Measurements from ENCODE around the gene FABP1. TPM values are rescaled to one million over a fixed set of nuclear protein-coding genes. Genes with fewer than 3 reads are reported as not detected.

The FABP1 gene
- total RNA-seq (2014; rRNA removed): not detected in 2 replicates
- not detected for Bru-seq, nascent RNA
- BruChase-seq, experiment 1, labeled RNA remaining after a 6-hour chase: not detected
- not detected for BruChase-seq, experiment 2, labeled RNA remaining after a 2-hour chase
- long read RNA-seq: 0 reads

GRCh38 chr2:88127888-88128653 lies at the start of gene FABP1:
Gene FABP1 (minus strand): TSS chr2:88128062. CDS start chr2:88128017, 45 bp downstream.
- no peak within 1 kb of the TSS for H3K4me3 ChIP-seq (ENCODE audit: low read length)
- no peaks in the 10 kb centered on the region for H3K36me3 ChIP-seq (ENCODE audit: low read depth, low read length)
- DNase-seq (no peak), ATAC-seq (no peak)
- H4K20me1 ChIP-seq (ENCODE audit: low read length): no peaks in the 10 kb centered on the region
- no peak within 1 kb of the TSS for H2AFZ ChIP-seq (ENCODE audit: low read length)
- CTCF ChIA-PET: no interaction called here
- H3F3A ChIP-seq (ENCODE audit: low read length, unreplicated experiment): no peaks in the 10 kb centered on the region
- peaks cover 57% of the 10 kb centered on the region for H3K27me3 ChIP-seq (ENCODE audit: low read length)
- H3K4me1 ChIP-seq (ENCODE audit: insufficient read depth, low read length): no peaks in the 10 kb centered on the region
- H3K79me2 ChIP-seq (ENCODE audit: low read length): no peaks in the 10 kb centered on the region
- H3K9me2 ChIP-seq (replicated peaks; ENCODE audit: low read length): no peaks in the 10 kb centered on the region
- H3K4me2 ChIP-seq (ENCODE audit: low read length): no peak within 1 kb of the TSS
- H3K27ac ChIP-seq (ENCODE audit: low read length): no peak within 1 kb of the TSS
- BruUV-seq (replicated peaks): no TSS peak
- H3K9me3 ChIP-seq (ENCODE audit: low read length): no peaks in the 10 kb centered on the region
- intact Hi-C loops (cut with micrococcal nuclease): no loop called here
- TF ChIP-seq EZH2 (IDR thresholded peaks at IDR 0.05; ENCODE audit: low read length, unreplicated experiment): no peak
- TF ChIP-seq, protein P1, sequence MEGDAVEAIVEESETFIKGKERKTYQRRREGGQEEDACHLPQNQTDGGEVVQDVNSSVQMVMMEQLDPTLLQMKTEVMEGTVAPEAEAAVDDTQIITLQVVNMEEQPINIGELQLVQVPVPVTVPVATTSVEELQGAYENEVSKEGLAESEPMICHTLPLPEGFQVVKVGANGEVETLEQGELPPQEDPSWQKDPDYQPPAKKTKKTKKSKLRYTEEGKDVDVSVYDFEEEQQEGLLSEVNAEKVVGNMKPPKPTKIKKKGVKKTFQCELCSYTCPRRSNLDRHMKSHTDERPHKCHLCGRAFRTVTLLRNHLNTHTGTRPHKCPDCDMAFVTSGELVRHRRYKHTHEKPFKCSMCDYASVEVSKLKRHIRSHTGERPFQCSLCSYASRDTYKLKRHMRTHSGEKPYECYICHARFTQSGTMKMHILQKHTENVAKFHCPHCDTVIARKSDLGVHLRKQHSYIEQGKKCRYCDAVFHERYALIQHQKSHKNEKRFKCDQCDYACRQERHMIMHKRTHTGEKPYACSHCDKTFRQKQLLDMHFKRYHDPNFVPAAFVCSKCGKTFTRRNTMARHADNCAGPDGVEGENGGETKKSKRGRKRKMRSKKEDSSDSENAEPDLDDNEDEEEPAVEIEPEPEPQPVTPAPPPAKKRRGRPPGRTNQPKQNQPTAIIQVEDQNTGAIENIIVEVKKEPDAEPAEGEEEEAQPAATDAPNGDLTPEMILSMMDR (conservative IDR thresholded peaks at IDR 0.05; ENCODE audit: low read depth, low read length): no peak
- TF ChIP-seq EZH2phosphoT487 (IDR thresholded peaks at IDR 0.05; ENCODE audit: borderline replicate concordance, low read length): no peak
- POLR2A ChIA-PET (ENCODE audit: unreplicated experiment): no interaction called here
- no peak within 1 kb of the TSS for H3K9ac ChIP-seq (ENCODE audit: low read length)

- ChIA-PET POLR2A (ENCODE audit: unreplicated experiment) (no interaction called here), CTCF (no interaction called here)
- Histone ChIP-seq H3K4me3 (ENCODE audit: low read length) (no peak overlapping the region), H3K27ac (ENCODE audit: low read length) (no peak overlapping the region), H3K4me1 (ENCODE audit: insufficient read depth, low read length) (peaks cover 4% of the 10 kb centered on the region), H3K4me2 (ENCODE audit: low read length) (no peak overlapping the region), H3K27me3 (ENCODE audit: low read length) (peaks cover 27% of the 10 kb centered on the region; the same call in 1 of the 2 replicates), H3K9me2 (replicated peaks; ENCODE audit: low read length) (no peaks in the 10 kb centered on the region), H3K9me3 (ENCODE audit: low read length) (no peaks in the 10 kb centered on the region), H3F3A (ENCODE audit: low read length, unreplicated experiment) (no peaks in the 10 kb centered on the region), H4K20me1 (ENCODE audit: low read length) (no peaks in the 10 kb centered on the region), H2AFZ (ENCODE audit: low read length) (no peak overlapping the region), H3K79me2 (ENCODE audit: low read length) (no peaks in the 10 kb centered on the region), H3K9ac (ENCODE audit: low read length) (no peak overlapping the region), H3K36me3 (ENCODE audit: low read depth, low read length) (no peaks in the 10 kb centered on the region)
- DNase-seq (no peak), ATAC-seq (no peak)
- intact Hi-C loops (cut with micrococcal nuclease): no loop called here
- BruUV-seq (replicated peaks): no TSS peak
- no peak for TF ChIP-seq EZH2phosphoT487 (IDR thresholded peaks at IDR 0.05; ENCODE audit: borderline replicate concordance, low read length)
- TF ChIP-seq EZH2 (IDR thresholded peaks at IDR 0.05; ENCODE audit: low read length, unreplicated experiment): no peak
- TF ChIP-seq, protein P1 (conservative IDR thresholded peaks at IDR 0.05; ENCODE audit: low read depth, low read length): no peak
Measured at GRCh38 chr2:88177556-88177955, 49.7 kb upstream of the FABP1 start.

GRCh38 chr2:88176352-88176984 lies 48.6 kb upstream of the FABP1 start:
- TF ChIP-seq EZH2 (IDR thresholded peaks at IDR 0.05; ENCODE audit: low read length, unreplicated experiment) (no peak), EZH2phosphoT487 (IDR thresholded peaks at IDR 0.05; ENCODE audit: borderline replicate concordance, low read length) (no peak)
- TF ChIP-seq, protein P1 (conservative IDR thresholded peaks at IDR 0.05; ENCODE audit: low read depth, low read length): no peak
- no peaks in the 10 kb centered on the region for H3K36me3 ChIP-seq (ENCODE audit: low read depth, low read length)
- ChIA-PET CTCF (no interaction called here), POLR2A (ENCODE audit: unreplicated experiment) (no interaction called here)
- peaks cover 37% of the 10 kb centered on the region for H3K27me3 ChIP-seq (ENCODE audit: low read length)
- intact Hi-C loops (cut with micrococcal nuclease): no loop called here
- no peak overlapping the region for H3K27ac ChIP-seq (ENCODE audit: low read length)
- H2AFZ ChIP-seq (ENCODE audit: low read length): no peak overlapping the region
- H4K20me1 ChIP-seq (ENCODE audit: low read length): no peaks in the 10 kb centered on the region
- no peaks in the 10 kb centered on the region for H3K79me2 ChIP-seq (ENCODE audit: low read length)
- H3K9me3 ChIP-seq (ENCODE audit: low read length): no peaks in the 10 kb centered on the region
- DNase-seq (no peak), ATAC-seq (no peak)
- H3F3A ChIP-seq (ENCODE audit: low read length, unreplicated experiment): no peaks in the 10 kb centered on the region
- no TSS peak for BruUV-seq (replicated peaks)
- H3K4me1 ChIP-seq (ENCODE audit: insufficient read depth, low read length): peaks cover 4% of the 10 kb centered on the region
- no peak overlapping the region for H3K4me2 ChIP-seq (ENCODE audit: low read length)
- no peaks in the 10 kb centered on the region for H3K9me2 ChIP-seq (replicated peaks; ENCODE audit: low read length)
- H3K4me3 ChIP-seq (ENCODE audit: low read length): no peak overlapping the region
- H3K9ac ChIP-seq (ENCODE audit: low read length): no peak overlapping the region
